Mesenchymal stem cell (in vitro differentiated cells and primary cell): Measurements from ENCODE around the gene SIGLEC9.
A peak's percentile ranks its signal among the peaks of the same experiment; 100 is the strongest.

Experiments
- DNase-seq: peaks from one replicate; pipeline ENCODE4 v3.0.0-alpha.2; 2013
- H2AFZ ChIP-seq: one replicate; pipeline ENCODE4 v1.6.1; 2013; ENCODE audit warnings: low read depth, mild to moderate bottlenecking, control low read depth, inconsistent platforms, low read length, moderate library complexity
- H2AK5ac ChIP-seq: 2 replicates; pipeline ENCODE4 v1.6.1; 2013; ENCODE audit warnings: low read length, moderate library complexity, mild to moderate bottlenecking, inconsistent platforms; ENCODE audit not compliant: severe bottlenecking
- H2BK120ac ChIP-seq: one replicate; pipeline ENCODE4 v1.6.1; 2013; ENCODE audit warnings: low read depth, mild to moderate bottlenecking, inconsistent platforms, low read length, moderate library complexity
- H2BK12ac ChIP-seq, 2 experiments: one replicate each; pipeline ENCODE4 v1.6.1; 2013; ENCODE audit warnings: inconsistent platforms in 2 of 2, low read length in 2 of 2, mild to moderate bottlenecking in 2 of 2, moderate library complexity in 2 of 2, control low read depth in 1 of 2
- H2BK15ac ChIP-seq: one replicate; pipeline ENCODE4 v1.6.1; 2013; ENCODE audit warnings: mild to moderate bottlenecking, low read depth, inconsistent platforms; ENCODE audit not compliant: poor library complexity, severe bottlenecking
- H2BK5ac ChIP-seq: 2 replicates; pipeline ENCODE4 v1.6.1; 2013; ENCODE audit warnings: low read depth, mild to moderate bottlenecking, low read length, control low read depth, inconsistent platforms; ENCODE audit not compliant: poor library complexity, severe bottlenecking
- H3K14ac ChIP-seq, 2 experiments: one replicate each; pipeline ENCODE4 v1.6.1; 2013; ENCODE audit warnings: inconsistent platforms in 2 of 2, low read length in 2 of 2, control low read depth in 1 of 2, mild to moderate bottlenecking in 1 of 2, moderate library complexity in 1 of 2
- H3K18ac ChIP-seq, 2 experiments: one replicate each; pipeline ENCODE4 v1.6.1; 2013; ENCODE audit warnings: inconsistent platforms in 2 of 2, low read length in 2 of 2, control low read depth in 1 of 2, low read depth in 1 of 2, mild to moderate bottlenecking in 1 of 2
- H3K23ac ChIP-seq, 2 experiments: one replicate each; pipeline ENCODE4 v1.6.1; 2013; ENCODE audit warnings: inconsistent platforms in 2 of 2, low read length in 2 of 2, mild to moderate bottlenecking in 2 of 2, moderate library complexity in 2 of 2, control low read depth in 1 of 2
- H3K27ac ChIP-seq: 2 replicates; pipeline ENCODE4 v1.5.1; 2013; ENCODE audit warnings: mild to moderate bottlenecking, moderate library complexity, low read length, control low read depth, inconsistent platforms; ENCODE audit not compliant: poor library complexity, severe bottlenecking
- H3K27me3 ChIP-seq, 2 experiments: 2 replicates each; pipeline versions ENCODE4 v1.6.1 to v1.7.0; 2013; ENCODE audit warnings: low read length in 2 of 2, mild to moderate bottlenecking in 2 of 2, moderate library complexity in 2 of 2, control low read depth in 1 of 2, inconsistent platforms in 1 of 2; ENCODE audit not compliant: control insufficient read depth in 1 of 2, insufficient read depth in 1 of 2
- H3K36me3 ChIP-seq, 2 experiments: 2 replicates each; pipeline versions ENCODE4 v1.6.1 to v1.7.0; 2013; ENCODE audit warnings: low read length in 2 of 2, control low read depth in 1 of 2, inconsistent platforms in 1 of 2, low read depth in 1 of 2, mild to moderate bottlenecking in 1 of 2; ENCODE audit not compliant: insufficient read depth in 2 of 2, control insufficient read depth in 1 of 2
- H3K4ac ChIP-seq, 2 experiments: one replicate each; pipeline ENCODE4 v1.6.1; 2013; ENCODE audit warnings: inconsistent platforms in 2 of 2, low read length in 2 of 2, mild to moderate bottlenecking in 2 of 2, moderate library complexity in 2 of 2, control low read depth in 1 of 2, low read depth in 1 of 2
- H3K4me1 ChIP-seq: 2 replicates; pipeline ENCODE4 v1.6.1; 2013; ENCODE audit warnings: low read depth, low read length, control low read depth; ENCODE audit not compliant: control insufficient read depth, insufficient read depth
- H3K4me2 ChIP-seq: 2 replicates; pipeline ENCODE4 v1.6.1; 2013; ENCODE audit warnings: low read length, mild to moderate bottlenecking, inconsistent platforms; ENCODE audit not compliant: poor library complexity, severe bottlenecking
- H3K4me3 ChIP-seq, 2 experiments: 2 replicates each; pipeline versions ENCODE4 v1.5.1 to v1.7.0; 2013; ENCODE audit warnings: low read length in 2 of 2, mild to moderate bottlenecking in 2 of 2, control low read depth in 1 of 2, low read depth in 1 of 2; ENCODE audit not compliant: insufficient read depth in 1 of 2
- H3K79me1 ChIP-seq: replicated peaks from 2 replicates; pipeline ENCODE4 v1.6.1; 2013; ENCODE audit warnings: mild to moderate bottlenecking, control low read depth, low read length, inconsistent platforms; ENCODE audit not compliant: poor library complexity, severe bottlenecking
- H3K9ac ChIP-seq: 2 replicates; pipeline ENCODE4 v1.7.0; 2013; ENCODE audit warnings: mild to moderate bottlenecking, low read length, moderate library complexity
- H3K9me3 ChIP-seq: 2 replicates; pipeline ENCODE4 v1.7.0; 2013; ENCODE audit warnings: mild to moderate bottlenecking, low read length; ENCODE audit not compliant: control insufficient read depth
- H4K8ac ChIP-seq: one replicate; pipeline ENCODE4 v1.6.1; 2013; ENCODE audit warnings: inconsistent platforms, mild to moderate bottlenecking, low read length, moderate library complexity
- H4K91ac ChIP-seq: one replicate; pipeline ENCODE4 v1.6.1; 2013; ENCODE audit warnings: mild to moderate bottlenecking, low read length, inconsistent platforms
- WGBS: methylation state at CpG from one replicate; pipeline ENCODE4 v1.1.7; 2013; ENCODE audit warnings: mixed read lengths; 5-methylcytosine and 5-hydroxymethylcytosine counted together

SIGLEC9 gene

DNA sequence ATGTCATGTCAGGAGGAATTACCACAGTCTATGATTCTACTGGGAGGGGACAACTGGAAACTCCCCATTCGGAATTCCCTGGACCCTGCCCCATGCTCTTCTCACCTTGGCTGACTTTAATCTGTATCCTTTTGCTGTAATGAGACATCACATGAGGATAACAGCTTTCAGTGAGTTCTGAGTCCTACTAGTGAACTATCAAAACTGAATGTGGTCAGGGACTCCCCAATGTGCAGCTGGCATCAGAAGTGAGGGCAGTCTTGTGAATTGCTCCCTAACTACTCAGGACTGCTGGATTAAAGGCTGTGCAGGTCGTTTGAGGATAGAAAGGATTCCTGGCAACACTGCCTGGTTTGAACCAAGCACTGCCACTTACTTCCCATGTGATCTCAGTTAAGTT lies 32.6 kb downstream of the SIGLEC9 start:
- Histone ChIP-seq H4K91ac (no peak overlapping the region), H3K9ac (no peak overlapping the region), H2BK12ac (no peak overlapping the region), H3K27ac (no peak overlapping the region), H3K18ac (no peak overlapping the region), H3K4me2 (no peak overlapping the region), H3K4me1 (no peaks in the 10 kb centered on the region), H3K79me1 (no peaks in the 10 kb centered on the region), H3K14ac (no peak overlapping the region), H3K9me3 (no peaks in the 10 kb centered on the region), H3K4me3 (no peak overlapping the region), H2AK5ac (no peak overlapping the region), H2BK15ac (no peak overlapping the region), H2BK5ac (no peak overlapping the region), H3K27me3 (peaks cover 0 to 52% of the 10 kb centered on the region in 2 experiments), H3K36me3 (no peaks in the 10 kb centered on the region), H3K23ac (no peak overlapping the region), H3K4ac (no peak overlapping the region), H2AFZ (no peak overlapping the region), H2BK120ac (no peak overlapping the region), H4K8ac (no peak overlapping the region)
- DNase-seq: no peak
- no CpG with 5 or more reads among the region's 2 CpGs for WGBS

DNA sequence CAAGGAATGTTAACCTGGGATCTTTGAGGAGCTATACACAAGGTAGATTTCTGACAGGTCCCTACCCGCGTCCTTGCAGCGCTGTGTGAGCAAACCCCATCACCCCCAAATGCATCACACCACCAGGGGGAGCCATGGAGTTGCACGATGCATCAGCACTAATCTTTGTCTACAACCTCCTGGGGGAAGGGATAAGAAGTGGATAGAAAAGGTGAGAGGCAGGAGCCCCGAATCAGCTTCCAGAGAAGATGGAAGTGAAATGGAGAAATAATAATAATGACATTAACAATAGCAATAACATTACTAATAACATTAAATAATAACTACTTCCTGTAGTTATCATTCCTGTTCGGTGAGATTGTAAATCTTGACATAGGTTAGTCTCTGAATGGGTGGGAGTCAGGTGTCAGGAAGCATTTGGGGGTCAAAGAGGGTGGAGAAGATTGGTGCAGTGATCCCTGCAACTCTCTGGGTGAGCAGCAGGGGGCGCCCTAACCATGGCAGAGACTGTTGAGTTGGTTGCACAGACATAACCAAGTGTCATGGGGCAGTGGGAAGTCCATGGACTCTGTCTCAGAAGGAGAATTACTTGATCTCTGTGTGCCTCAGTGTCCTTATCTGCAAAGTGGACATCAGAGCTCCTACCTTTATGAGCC lies 33.9 kb downstream of the SIGLEC9 start:
- no peak overlapping the region for H3K14ac ChIP-seq
- H3K9ac ChIP-seq: no peak overlapping the region
- no peaks in the 10 kb centered on the region for H3K36me3 ChIP-seq
- no peak overlapping the region for H2AK5ac ChIP-seq
- 6% methylated on average over 3 of the region's 7 CpGs for WGBS
- no peak overlapping the region for H3K4ac ChIP-seq
- H2AFZ ChIP-seq: no peak overlapping the region
- H3K4me1 ChIP-seq: no peaks in the 10 kb centered on the region
- H3K9me3 ChIP-seq: no peaks in the 10 kb centered on the region
- H3K4me2 ChIP-seq: no peak overlapping the region
- H4K8ac ChIP-seq: no peak overlapping the region
- H2BK12ac ChIP-seq: no peak overlapping the region
- no peak overlapping the region for H2BK120ac ChIP-seq
- DNase-seq: peak; percentile 21
- H3K4me3 ChIP-seq: no peak overlapping the region
- no peak overlapping the region for H2BK15ac ChIP-seq
- H4K91ac ChIP-seq: no peak overlapping the region
- no peak overlapping the region for H3K18ac ChIP-seq
- H2BK5ac ChIP-seq: no peak overlapping the region
- H3K23ac ChIP-seq: no peak overlapping the region
- H3K79me1 ChIP-seq: no peaks in the 10 kb centered on the region
- peaks cover 0 to 59% of the 10 kb centered on the region in 2 experiments for H3K27me3 ChIP-seq
- H3K27ac ChIP-seq: no peak overlapping the region

DNA sequence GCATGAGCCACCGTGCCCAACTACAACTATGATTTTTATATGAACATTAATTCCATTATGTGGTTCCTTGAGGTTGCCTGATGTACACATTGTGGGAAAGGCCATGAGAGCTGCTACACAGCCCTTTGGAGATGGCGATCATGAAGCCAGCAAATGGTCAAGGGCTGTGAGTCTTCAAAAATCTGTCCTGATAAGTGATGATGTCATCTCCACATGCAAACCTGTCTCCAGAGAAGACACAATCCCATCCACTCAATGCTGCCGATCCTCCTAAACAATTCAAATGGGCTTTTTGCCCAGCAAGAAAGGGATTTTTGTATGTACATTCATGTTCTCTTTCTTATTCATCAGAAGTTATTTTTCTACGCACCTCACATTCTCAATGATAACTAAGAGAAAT lies 35.0 kb downstream of the SIGLEC9 start:
- Histone ChIP-seq H2BK120ac (no peak overlapping the region), H4K91ac (no peak overlapping the region), H2BK5ac (no peak overlapping the region), H3K14ac (no peak overlapping the region), H3K4me2 (no peak overlapping the region), H3K4me1 (no peaks in the 10 kb centered on the region), H3K27me3 (peaks cover 0 to 59% of the 10 kb centered on the region in 2 experiments), H3K27ac (no peak overlapping the region), H2AK5ac (no peak overlapping the region), H2BK15ac (no peak overlapping the region), H3K9me3 (no peaks in the 10 kb centered on the region), H3K23ac (no peak overlapping the region), H2AFZ (no peak overlapping the region), H3K36me3 (no peaks in the 10 kb centered on the region), H3K9ac (no peak overlapping the region), H3K79me1 (no peaks in the 10 kb centered on the region), H2BK12ac (no peak overlapping the region), H4K8ac (no peak overlapping the region), H3K18ac (no peak overlapping the region), H3K4ac (no peak overlapping the region), H3K4me3 (no peak overlapping the region)
- no peak for DNase-seq
- WGBS: 85% methylated on average over 3 of the region's 4 CpGs

DNA sequence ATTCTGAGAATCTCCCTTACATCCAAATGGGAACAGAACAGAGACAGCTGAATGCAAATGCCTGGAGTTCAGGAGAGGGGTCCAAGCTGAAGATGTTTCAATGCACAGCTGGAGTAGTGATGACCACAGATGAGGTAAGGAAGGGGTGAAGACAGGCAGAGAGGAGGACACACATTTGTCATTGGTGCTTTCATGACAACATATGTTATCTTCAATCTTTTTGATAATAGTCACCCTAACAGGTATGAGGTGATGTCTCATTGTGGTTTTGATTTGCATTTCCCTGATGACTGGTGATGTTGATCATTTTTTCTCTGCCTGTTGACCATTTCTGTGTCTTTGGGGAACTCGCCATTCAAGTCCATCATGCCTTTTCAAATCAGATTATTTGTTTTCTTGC lies 36.6 kb downstream of the SIGLEC9 start:
- Histone ChIP-seq H4K8ac (no peak overlapping the region), H3K79me1 (no peaks in the 10 kb centered on the region), H2AK5ac (no peak overlapping the region), H3K4me3 (no peak overlapping the region), H3K4ac (no peak overlapping the region), H3K9me3 (no peaks in the 10 kb centered on the region), H2BK120ac (no peak overlapping the region), H3K36me3 (no peaks in the 10 kb centered on the region), H2AFZ (no peak overlapping the region), H2BK5ac (no peak overlapping the region), H3K4me2 (no peak overlapping the region), H3K4me1 (no peaks in the 10 kb centered on the region), H3K18ac (no peak overlapping the region), H4K91ac (no peak overlapping the region), H2BK15ac (no peak overlapping the region), H3K27me3 (peaks cover 0 to 45% of the 10 kb centered on the region in 2 experiments), H2BK12ac (no peak overlapping the region), H3K14ac (no peak overlapping the region), H3K9ac (no peak overlapping the region), H3K27ac (no peak overlapping the region), H3K23ac (no peak overlapping the region)
- no peak for DNase-seq
- WGBS: no CpG with 5 or more reads among the region's 1 CpG
